Upper lobe of right lung (tissue), 1 donor: Measurements from ENCODE around the gene CYLD. TPM values are rescaled to one million over a fixed set of nuclear protein-coding genes. Genes with fewer than 3 reads are reported as not detected.

Experiments
- ATAC-seq: fragments of 200-7000 bp; cut with Tn5 transposase; one replicate; pipeline ENCODE4 v1.9.1; 2020; ENCODE audit warnings: mild to moderate bottlenecking, moderate library complexity
- DNase-seq: peaks from one replicate; pipeline ENCODE4 v3.0.0-alpha.2; 2020
- H3K27ac ChIP-seq: fragments of 200-600 bp; one replicate; pipeline ENCODE4 v1.8.0; 2022
- H3K27me3 ChIP-seq: fragments of 200-600 bp; one replicate; pipeline ENCODE4 v1.8.0; 2022; ENCODE audit warnings: mild to moderate bottlenecking
- H3K36me3 ChIP-seq: fragments of 200-600 bp; one replicate; pipeline ENCODE4 v1.8.0; 2022
- H3K4me1 ChIP-seq: fragments of 200-600 bp; one replicate; pipeline ENCODE4 v1.8.0; 2022
- H3K4me3 ChIP-seq: fragments of 200-600 bp; one replicate; pipeline ENCODE4 v1.8.0; 2022; ENCODE audit warnings: mild to moderate bottlenecking
- H3K9me3 ChIP-seq: fragments of 200-600 bp; one replicate; pipeline ENCODE4 v1.8.0; 2022
- intact Hi-C: fragments of 100-400 bp; cut with DNase I; formaldehyde crosslinking; loops from one replicate; pipeline ENCODE4 v1.11.0; 2022
- total RNA-seq: library from RNA; stranded (reverse); fragmentation: NEBNext Ultra II Directional; extraction: Animal tissue kit (Norgen Biotek cat#: 25700); gene quantifications from one replicate; pipeline ENCODE4 v1.2.1, GENCODE V29; 2021
- TF ChIP-seq, protein P1 (sequence below): fragments of 200-600 bp; IDR thresholded peaks from one replicate; pipeline ENCODE4 v1.8.0; 2022; ENCODE audit warnings: antibody characterized with exemption
- donor health status: DM: no; HTN: yes; CAD: no; lungs with severe emphysema.

The CYLD gene
- total RNA-seq, 1 donor from 2014 or later: 48.3 TPM

DNA sequence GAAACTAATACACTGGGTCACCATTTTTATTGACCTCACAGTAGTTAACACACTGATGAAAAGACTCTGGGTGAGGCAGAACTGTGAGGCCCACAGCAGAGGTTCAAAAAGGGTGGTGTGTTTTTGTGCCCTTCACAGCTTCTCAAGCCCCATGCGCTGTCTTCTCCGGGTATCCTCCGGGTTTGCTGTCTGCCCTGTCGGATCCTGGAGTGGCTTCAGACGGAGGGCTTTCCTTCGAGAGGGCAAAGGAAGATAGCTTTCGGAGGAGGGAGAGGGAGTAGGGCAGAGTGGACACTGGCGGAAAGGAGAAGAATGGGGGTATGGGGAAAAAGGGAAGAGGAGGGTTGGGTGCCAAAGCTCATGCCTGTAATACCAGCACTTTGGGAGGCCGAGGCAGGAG lies 80.8 kb downstream of the CYLD start:
- TF ChIP-seq, protein P1, sequence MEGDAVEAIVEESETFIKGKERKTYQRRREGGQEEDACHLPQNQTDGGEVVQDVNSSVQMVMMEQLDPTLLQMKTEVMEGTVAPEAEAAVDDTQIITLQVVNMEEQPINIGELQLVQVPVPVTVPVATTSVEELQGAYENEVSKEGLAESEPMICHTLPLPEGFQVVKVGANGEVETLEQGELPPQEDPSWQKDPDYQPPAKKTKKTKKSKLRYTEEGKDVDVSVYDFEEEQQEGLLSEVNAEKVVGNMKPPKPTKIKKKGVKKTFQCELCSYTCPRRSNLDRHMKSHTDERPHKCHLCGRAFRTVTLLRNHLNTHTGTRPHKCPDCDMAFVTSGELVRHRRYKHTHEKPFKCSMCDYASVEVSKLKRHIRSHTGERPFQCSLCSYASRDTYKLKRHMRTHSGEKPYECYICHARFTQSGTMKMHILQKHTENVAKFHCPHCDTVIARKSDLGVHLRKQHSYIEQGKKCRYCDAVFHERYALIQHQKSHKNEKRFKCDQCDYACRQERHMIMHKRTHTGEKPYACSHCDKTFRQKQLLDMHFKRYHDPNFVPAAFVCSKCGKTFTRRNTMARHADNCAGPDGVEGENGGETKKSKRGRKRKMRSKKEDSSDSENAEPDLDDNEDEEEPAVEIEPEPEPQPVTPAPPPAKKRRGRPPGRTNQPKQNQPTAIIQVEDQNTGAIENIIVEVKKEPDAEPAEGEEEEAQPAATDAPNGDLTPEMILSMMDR: no peak
- Histone ChIP-seq H3K4me3 (no peak overlapping the region), H3K36me3 (no peaks in the 10 kb centered on the region), H3K27ac (no peak overlapping the region), H3K4me1 (no peaks in the 10 kb centered on the region), H3K27me3 (peaks cover 4% of the 10 kb centered on the region), H3K9me3 (no peaks in the 10 kb centered on the region)
- intact Hi-C loops: no loop called here
- DNase-seq (no peak), ATAC-seq (no peak)

DNA sequence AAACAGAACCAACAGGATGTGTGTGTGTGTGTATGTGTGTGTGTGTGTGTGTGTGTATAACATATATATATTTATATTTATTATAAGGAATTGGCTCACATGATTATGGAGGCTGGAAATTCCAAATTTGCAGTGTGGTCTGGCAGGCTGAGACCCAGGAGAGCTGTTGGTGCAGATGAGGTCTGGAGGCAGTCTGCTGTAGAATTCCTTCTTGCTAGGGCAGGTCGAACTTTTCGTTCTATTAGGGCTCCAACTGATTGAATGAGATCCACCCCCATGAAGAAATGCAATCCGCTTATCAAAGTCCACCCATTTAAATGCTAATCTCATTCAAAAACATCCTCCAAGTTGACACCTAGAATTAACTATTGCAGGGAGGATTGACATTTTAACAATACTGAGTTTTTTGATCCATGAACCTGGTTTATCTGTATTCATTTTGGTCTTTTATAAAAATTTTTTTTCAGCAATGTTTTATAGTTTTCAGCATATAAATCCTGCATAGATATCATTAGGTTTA lies 85.0 kb downstream of the CYLD start:
- Histone ChIP-seq H3K4me1 (no peaks in the 10 kb centered on the region), H3K9me3 (no peaks in the 10 kb centered on the region), H3K27ac (no peak overlapping the region), H3K36me3 (no peaks in the 10 kb centered on the region), H3K27me3 (peaks cover 4% of the 10 kb centered on the region), H3K4me3 (no peak overlapping the region)
- TF ChIP-seq, protein P1: no peak
- intact Hi-C loops: no loop called here
- DNase-seq: no peak
- no peak for ATAC-seq

DNA sequence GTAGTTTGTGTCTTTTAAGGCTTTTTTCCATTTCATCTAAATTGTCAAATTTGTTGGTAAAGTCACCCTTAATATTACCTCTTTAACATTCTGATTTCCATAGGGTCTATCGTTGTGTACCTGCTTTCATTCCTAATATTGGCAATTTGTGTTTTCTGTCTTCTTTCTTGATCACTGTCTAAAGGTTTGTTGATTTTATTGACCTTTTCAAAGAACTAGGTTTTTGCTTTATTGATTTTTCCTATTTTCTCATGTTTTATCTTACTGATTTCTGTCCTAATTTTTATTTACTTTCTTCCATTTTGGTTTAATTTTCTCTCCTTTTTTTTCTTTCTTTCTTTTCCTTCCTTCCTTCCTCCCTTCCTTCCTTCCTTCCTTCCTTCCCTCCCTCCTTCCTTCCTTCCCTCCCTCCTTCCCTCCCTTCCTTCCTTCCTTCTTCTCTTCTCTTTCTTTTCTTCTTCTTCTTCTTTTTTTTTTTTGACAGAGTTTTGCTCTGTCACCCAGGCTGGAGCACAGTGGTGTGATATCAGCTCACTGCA lies 86.3 kb downstream of the CYLD start:
- H3K36me3 ChIP-seq: no peaks in the 10 kb centered on the region
- H3K4me3 ChIP-seq: no peak overlapping the region
- TF ChIP-seq, protein P1: no peak
- intact Hi-C loops: no loop called here
- H3K27ac ChIP-seq: no peak overlapping the region
- no peaks in the 10 kb centered on the region for H3K4me1 ChIP-seq
- no peak for ATAC-seq
- peaks cover 4% of the 10 kb centered on the region for H3K27me3 ChIP-seq
- no peaks in the 10 kb centered on the region for H3K9me3 ChIP-seq
- no peak for DNase-seq

DNA sequence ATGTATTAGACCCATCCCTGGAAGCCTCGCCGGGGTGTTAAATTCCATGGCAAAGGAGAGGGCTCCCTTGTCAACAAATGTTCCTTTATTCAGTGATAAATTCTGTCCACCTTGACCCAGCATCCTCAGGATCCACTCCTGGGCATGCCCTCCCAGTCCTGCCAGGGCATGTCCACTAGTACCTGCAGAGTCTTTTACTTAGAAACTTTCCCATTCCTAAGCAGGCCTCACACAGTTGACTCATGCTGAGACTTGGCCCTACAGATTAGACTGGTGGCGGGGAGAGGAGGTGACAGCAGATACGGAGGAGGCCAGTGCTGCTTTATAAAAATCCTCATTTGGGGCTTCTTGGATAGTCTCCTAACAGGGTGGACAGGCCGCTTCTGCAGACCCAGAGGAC lies 88.8 kb downstream of the CYLD start:
- Histone ChIP-seq H3K27me3 (no peaks in the 10 kb centered on the region), H3K36me3 (no peaks in the 10 kb centered on the region), H3K4me1 (no peaks in the 10 kb centered on the region), H3K27ac (no peak overlapping the region), H3K4me3 (no peak overlapping the region), H3K9me3 (no peaks in the 10 kb centered on the region)
- ATAC-seq: no peak
- DNase-seq: no peak
- intact Hi-C loops: no loop called here
- TF ChIP-seq, protein P1: no peak

DNA sequence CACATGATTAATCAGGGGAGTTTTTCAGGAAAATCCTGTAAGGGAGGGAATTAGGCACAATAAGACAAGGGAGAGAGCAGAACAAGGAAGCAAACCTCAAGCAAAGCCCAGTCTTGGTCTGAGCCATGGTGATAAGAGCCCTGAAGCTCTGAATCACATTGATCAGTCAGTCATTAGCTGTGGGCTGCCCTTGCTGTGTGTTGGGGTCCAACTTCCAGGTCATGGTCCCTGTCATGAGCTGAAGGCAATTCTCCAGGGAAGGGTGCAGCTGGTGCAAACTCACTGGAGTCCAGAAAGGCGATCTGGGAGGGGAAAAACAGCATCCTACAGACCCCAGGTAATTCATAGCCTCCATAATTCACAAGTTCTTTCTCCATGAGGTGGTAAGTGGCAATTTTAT lies 89.9 kb downstream of the CYLD start:
- no peak for DNase-seq
- no peaks in the 10 kb centered on the region for H3K9me3 ChIP-seq
- intact Hi-C loops: no loop called here

More for the DNA sequence above, 89.9 kb downstream of the CYLD start:
- TF ChIP-seq, protein P1: no peak
- Histone ChIP-seq H3K4me1 (no peaks in the 10 kb centered on the region), H3K4me3 (no peak overlapping the region), H3K27me3 (no peaks in the 10 kb centered on the region), H3K36me3 (no peaks in the 10 kb centered on the region), H3K27ac (no peak overlapping the region)
- no peak for ATAC-seq
